Stimulated activated CD8-positive, alpha-beta memory T cell treated with anti-CD3 and anti-CD28 coated beads, Interleukin-4, amount 100 ng/mL, for 1 hour (primary cell): ENCODE measurements around the gene BICRA.
"Not testable (repeated sequence)": the region's sequence is repeated elsewhere in the genome, so short reads cannot be mapped to it uniquely, and the experiment has no call there.

Experiments
- DNase-seq, 2 donors: peaks; one replicate each; pipeline ENCODE4 v3.0.0-alpha.2; 2020; ENCODE audit warnings: low read depth in 2 of 2, low spot score in 1 of 2

BICRA gene

DNA sequence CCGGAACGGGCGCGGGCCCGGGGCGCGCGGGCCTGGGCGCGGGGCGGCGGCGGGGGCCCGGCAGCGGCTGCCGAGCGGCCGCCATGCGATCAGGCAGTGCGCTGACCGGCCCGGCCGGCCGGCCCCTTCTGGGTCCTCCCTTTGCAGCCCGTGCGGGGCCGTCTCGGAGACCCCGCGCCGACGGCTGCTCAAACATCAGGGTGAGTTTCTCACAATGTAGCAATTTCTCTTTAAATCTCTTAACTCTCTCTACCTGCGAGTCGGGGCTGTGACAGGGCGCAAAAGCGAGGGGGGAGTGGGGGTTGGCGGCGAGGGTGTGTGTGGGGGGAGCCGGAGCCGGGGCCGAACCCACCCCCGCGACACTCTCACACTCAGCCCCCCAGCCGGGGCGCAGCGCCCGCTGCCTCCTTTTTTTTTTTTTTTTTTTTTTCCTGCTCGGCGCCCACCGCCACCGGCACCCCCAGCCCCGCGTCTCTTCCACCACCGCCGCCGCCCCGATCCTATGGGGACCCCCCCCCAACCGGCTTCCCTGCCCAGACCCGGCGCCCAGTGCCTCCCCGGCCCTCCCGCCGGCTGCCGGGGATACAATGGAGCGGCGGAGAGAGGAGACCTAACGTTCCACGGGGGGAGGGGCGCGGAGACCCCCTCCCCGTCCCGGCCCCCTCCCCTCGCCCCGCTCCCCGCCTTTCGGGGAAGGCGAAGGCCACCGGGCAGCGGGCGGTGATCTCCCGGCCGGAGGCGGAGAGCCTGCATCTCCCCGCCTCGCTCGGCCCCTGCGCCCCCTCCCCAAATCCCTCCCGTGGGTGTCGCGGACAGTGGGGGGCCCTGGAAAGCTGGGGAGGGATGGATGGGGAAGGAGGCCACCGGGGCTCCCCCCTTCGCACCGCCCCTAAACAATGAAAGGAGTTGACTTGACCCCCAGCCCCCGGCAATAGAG lies at the start of gene BICRA:
Gene BICRA (plus strand): TSS at position 166 of the 937 bp plus-strand sequence. CDS start 64,441 bp downstream, outside the sequence.
- DNase-seq = peak; percentile 47 to 61

DNA sequence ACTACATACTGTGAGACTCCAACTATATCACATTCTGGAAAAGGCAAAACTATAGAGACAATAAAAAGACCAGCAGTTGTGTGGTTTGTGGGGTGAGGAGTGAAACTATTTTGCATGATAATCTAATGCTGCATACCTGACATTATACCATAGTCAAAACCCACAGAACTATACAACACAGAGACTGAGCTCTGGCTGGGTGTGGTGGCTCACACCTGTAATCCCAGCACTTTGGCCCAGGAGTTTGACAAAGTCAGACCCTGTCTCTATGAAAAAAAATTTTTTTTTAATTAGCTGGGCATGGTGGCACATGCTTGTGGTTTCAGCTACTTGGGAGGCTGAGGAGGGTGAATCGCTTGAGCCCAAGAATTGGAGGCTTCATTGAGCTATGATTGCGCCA lies 47.9 kb upstream of the BICRA start:
- no peak for DNase-seq

DNA sequence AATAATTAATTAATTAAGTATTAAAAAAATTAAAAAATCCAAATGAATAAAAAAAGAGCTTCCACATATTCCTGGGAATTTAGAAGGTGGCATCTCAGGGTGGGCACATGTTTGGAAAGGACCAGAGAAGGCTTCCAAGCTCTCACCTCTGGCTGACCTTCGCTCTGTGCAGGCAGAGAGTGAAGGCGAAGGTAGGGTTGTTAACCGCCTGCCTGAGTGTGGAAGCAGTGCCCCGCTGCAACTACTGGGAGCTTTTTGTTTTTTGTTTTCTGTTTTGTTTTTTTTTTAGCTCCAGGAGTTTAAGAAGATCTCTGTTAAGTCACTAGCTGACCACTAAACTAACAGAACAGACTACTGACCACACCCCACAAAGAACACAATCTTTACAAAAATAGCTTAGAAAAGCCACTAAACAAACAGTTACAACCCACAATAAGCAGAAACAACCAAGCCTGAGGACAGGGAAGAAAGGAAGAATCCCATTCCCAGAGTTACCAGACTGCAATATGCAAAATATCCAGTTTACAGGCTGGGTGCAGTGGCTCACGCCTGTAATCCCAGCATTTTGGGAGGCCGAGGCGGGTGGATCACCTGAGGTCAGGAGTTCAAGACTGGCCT lies 47.4 kb upstream of the BICRA start:
- DNase-seq = no peak

DNA sequence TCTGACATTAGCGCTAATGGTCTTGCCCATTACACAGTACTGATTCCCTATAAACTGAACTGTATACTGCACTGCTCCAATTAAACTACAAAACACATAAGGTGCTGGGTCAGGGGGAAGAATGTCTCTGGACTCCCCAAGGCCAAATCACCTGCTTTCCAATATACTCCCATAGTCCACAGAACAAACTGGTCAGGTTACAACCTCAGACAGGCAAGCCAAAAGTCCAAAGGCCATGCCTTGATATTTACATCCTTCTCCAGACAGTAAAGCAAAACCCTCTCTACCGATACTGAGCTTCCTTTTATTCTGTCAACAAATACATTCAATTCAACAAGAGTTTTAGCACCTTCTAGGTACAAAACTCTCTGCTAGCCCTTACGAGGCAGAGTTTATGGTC lies 44.9 kb upstream of the BICRA start:
- DNase-seq = no peak

DNA sequence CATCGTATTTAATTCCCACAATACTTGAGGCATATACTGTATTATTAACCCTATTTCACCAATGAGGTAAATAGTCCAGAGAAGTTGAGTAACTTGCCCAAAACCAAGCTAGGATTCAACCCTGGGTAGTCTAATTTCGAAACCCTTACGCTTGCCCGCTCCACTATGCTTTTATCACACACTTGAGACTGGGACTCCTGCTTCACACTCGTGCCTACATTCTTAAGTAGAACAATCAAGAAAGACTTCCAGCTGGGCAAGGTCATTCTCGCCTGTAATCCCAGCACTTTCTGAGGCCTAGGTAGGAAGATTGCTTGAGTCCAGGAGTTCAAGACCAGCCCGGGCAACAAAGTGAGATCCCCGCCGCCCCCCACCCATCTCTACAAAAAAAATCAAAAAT lies 39.6 kb upstream of the BICRA start:
- DNase-seq = no peak

DNA sequence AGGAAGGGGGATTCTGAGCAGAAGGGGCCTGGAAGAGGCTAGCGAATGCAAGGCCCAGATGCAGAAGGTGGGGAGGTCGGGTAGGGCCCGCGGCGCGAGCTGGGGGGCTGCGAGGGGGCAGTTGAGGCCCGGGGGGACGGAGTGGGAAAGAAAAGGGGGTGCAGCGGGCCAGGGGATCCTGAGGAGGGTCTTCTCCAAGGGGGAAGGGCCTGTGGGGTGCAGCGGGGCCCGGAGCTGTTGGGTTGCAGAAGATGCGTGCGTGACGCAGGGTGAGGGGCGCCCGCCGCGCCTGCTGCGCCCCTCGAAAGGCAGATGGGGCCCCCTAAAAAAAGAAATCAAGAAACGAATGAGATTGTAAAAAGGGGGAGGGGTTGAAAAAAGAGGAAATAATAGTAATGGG lies 36.3 kb upstream of the BICRA start:
- no peak for DNase-seq

DNA sequence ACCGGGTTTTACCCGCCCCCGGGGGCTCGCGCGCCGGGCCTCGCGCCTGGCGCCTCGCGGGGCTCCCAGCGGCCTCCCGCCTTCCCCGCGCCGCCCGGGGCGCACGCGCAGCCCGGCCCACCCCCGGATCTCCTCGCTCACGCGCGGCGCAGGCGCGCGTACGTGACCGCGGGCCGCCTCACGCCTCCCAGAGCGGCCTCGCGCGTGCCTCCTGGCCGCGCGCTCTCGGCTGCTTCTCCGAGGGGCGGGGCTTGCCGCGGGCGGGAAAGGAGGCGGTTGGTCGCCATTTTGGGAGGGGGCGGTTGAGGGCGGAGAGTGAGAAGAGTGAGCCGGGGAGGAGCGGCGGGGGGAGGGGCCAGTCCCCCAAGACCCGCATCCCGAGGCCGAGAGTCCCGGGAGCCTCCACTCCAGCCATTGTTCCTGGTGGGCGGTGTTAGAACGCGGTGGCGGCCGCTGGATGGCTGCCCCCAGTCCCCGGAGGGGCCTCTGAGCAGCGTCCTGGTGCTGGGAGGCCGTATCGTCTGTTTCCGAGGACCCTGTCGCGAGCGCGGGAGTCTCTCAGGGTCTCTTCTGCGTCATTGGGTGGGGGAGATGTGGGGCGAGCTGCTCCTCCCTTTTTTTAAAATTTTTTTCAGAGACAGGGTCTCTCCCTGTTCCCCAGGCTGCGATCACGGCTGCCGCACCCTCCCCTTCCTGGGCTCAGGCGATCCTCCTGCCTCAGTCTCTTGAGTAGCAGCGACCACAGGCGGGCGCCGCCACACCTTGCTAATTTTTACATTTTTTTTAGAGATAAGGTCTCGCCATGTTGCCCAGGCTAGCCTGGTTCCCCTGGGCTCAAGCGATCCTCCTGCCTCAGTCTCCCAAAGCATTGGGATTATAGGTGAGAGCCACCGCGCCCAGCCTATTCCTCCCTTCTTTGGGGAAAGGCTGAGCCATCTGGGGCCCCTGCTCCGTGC lies 35.6 kb upstream of the BICRA start, which contains the start of gene ZNF541:
Gene ZNF541 (minus strand): TSS at position 78 of the 956 bp plus-strand sequence. CDS start 17,292 bp downstream, outside the sequence.
- DNase-seq = peak; percentile 50 to 76

DNA sequence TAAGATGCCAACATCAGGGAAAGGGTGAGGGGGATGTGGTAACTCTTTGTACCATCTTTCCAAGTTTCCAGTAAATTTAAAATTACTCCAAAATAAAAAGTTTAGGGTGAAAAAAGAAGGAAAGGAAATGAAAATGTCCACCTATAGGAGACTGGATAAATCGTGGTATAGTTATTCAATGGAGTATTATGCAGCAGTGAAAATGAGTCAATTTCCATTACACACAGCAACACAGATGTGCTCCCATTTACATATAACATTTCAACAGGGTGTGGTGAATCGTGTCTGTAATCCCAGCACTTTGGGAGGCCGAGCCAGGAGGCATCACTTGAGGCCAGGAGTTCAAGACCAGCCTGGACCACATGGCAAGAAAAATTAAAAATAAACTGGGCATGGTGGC lies 28.5 kb upstream of the BICRA start:
- no peak for DNase-seq

DNA sequence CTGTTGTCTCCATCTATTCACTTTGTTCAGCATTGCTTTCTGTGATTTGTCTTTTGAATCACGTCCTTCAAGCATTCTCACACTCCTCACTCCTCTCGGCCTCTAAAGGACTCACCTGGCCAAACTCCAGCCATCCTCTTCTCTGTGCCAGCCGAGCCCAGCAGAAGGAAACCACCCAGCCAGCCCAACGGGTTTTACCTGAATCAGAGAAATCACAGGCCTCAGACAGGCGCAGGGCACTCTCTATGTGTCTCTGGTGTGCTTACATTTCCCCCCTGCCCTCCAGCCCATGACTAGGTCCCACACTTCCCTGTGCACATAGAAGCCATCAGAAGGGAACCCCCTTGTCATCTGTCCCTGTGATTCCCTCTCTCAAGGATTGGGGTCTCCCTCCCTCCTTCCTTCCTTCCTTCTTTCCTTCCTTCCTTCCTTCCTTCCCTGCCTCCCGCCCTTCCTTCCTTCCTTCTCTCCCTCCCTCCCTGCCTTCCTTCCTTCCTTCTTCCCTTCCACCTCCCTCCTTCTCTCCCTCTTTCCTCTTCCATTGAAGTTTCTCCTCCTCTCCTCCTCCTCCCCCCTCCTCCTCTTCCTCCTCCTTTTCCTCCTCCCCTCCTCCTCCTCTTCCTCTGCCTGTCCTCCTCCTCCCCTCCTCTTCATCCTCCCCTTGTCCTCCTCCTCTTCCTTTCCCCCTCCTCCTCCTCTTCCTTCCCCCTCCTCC lies 27.2 kb upstream of the BICRA start:
- no peak for DNase-seq

DNA sequence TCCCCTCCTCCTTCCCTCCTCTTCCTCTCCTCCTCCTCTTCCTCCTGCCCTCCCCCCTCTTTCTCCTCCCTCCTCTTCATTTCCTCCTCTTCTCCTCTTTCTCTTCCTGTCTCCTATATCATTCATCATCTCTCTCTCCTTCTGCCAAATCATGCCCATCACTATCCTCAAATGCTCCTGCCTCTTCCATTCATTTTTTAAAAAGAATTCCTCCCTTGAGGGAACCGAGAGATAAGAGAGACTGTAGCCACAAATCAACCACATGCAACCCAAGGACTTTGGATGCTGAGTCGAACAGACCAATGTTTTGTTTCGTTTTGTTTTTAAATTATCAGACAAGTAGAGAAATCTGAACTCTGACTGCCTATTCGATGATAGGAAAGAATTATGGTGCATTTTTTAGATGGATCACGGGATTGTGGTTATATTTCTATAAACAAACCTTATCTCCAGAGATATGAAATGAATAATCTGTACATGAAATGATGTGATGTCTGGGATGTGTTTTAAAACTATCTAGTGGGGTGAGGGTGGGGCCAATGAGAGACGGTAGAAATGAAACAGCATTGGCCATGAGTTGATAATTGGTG lies 26.5 kb upstream of the BICRA start:
- no peak for DNase-seq

DNA sequence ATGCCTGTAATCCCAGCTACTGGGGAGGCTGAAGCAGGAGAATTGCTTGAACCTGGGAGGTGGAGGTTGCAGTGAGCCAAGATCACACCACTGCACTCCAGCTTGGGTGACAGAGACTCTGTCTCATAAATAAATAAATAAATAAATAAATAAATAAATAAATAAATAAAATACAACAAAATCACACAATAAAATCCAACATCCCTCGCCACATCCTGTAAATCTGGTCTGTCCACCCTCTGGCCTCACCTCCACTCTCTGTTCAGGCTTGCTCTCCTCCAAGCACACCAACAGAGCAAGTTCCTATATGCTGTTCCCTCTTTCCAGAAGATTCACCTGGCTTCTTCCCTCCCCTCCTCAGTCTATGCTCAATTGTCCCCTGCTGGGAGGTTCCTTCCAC lies 25.8 kb upstream of the BICRA start:
- not testable (repeated sequence) for DNase-seq

DNA sequence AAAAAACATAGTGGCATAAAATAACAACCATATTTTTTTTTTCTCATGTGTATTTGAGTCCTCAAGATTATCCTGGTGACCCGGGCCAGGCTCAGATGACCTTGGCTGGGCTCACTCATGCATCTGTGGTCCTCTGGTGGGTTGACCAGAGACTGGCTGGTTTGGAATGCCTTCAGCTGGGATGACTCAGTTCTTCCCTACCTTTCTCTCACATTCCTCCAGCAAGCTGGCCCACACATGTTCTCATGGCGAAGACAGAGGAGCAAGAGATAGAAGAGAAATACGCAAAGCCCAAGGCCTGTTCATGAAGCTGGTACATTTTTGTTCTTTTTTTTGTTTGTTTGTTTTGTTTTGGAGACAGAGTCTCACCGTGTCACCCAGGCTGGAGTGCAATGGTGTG lies 21.6 kb upstream of the BICRA start:
- no peak for DNase-seq

DNA sequence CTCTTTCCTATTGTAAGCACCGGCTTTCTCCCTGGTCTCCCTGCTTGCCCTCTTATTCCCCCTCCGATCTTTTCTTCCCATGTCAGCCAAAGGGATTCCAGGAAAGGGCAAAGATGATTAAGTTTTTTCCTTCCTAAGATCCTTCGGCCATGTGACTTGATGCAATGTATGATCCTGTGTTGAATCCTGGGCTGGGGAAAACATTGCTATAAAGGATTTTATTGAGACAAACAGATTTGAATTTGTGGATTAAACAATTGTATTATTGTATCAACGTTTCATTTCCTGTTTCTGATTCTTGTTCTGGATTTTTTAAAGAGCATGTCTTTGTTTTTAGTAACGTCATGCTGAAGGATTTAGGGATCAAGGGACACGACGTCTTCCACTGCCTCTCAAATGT lies 19.1 kb upstream of the BICRA start:
- no peak for DNase-seq

DNA sequence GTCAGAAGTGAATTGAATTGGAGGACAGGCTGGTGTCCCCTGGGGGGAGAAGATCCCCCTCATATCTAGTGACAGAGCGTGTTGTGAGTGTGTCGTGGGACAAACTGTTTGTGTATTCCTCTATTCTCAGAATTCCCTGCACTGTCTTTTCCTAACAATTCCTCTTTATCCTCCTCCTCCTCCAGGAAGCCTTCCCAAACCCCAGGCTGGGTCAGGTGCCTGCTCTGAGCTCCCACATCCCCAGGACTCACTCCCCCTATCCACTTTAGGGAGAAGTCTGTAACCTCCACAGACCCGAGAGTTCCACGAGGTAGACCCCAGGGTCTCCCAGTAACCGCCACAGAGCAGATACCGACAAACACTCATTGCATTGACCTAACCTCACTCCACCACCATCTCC lies 15.1 kb upstream of the BICRA start:
- DNase-seq = no peak

DNA sequence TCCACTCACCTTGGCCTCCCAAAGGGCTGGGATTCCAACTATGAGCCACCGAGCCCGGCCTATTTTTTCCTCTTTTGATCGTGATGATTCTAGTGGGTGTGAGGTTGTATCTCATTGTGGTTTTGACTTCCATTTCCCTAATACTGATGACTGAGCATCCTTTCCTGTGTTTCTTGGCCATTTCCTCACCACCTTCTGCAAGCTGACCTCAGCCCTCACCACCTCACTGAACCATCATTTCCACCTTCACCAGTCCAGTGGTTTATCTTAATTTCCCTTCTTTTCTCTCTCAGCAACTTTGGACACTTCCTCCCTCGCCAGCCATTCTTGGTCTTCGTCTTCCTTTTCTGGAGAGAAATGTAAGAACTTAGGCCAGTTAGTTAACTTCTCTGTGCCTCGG lies 13.0 kb upstream of the BICRA start:
- DNase-seq = no peak

DNA sequence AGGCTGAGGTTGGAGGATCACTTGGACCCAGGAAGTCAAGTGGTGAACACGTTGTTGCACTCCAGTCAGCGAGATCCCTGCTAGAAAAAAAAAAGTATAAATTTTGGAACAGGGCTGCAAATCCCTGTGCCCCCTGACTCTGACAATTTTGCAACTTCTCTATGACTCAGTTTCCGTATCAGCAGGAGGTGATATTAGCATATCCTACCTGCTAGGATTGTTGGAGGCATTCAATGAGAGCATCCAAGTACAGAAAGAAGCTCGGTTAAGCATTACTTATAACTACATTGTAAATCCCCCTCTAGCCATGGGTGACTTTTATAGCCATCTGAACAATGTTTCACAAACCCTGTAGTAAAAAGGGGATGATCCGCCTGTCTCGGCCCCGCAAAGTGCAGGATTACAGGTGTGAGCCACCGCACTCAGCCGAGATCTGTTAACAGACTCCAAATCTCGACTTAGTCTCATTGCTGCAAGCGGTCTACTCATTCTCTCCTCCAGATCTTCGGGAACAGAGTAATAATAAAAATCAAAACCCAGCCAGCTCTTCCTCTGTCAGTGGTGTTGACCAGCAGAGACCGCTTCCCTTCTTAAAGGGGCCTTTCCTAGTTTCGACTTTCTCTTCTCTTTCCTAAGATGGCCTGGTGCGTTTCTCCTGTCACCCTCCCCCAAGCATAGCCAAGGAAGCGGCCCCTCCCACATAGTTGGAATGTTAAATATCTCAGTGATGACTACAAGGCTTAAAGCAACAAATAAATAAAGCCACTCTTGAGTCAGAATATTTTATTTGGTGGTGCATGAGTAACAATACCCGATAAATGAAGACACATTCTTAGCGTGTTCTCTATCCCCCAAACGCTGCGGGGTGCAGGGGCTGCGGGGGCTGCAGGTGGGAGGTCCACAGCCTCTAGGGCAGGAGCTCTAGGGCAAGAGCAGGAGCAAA lies 10.3 kb upstream of the BICRA start:
- DNase-seq = no peak

DNA sequence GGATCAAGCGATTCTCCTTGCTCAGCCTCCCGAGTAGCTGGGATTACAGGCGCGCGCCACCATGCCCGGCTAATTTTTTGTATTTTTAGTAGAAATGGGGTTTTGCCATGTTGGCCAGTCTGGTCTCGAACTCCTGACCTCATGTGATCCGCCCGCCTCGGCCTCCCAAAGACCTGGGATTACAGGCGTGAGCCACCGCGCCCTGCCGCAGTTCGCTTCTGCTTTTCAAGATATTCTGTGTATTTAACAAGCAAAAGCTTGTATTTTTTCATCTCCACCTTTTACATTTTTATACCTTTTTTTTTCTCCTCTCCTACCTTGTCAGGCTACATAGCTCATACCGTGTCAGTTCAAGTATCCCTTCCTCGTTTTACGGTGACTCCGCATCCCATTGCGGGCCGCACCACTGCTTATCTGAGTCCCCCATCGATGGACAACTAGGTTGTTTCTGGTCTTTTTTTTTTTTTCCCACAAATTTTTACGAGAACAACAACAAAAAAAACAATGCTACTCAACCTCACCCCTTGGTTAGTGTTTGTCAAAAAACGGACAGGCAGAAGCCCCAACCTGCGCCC lies 9.2 kb upstream of the BICRA start:
- DNase-seq = not testable (repeated sequence)

DNA sequence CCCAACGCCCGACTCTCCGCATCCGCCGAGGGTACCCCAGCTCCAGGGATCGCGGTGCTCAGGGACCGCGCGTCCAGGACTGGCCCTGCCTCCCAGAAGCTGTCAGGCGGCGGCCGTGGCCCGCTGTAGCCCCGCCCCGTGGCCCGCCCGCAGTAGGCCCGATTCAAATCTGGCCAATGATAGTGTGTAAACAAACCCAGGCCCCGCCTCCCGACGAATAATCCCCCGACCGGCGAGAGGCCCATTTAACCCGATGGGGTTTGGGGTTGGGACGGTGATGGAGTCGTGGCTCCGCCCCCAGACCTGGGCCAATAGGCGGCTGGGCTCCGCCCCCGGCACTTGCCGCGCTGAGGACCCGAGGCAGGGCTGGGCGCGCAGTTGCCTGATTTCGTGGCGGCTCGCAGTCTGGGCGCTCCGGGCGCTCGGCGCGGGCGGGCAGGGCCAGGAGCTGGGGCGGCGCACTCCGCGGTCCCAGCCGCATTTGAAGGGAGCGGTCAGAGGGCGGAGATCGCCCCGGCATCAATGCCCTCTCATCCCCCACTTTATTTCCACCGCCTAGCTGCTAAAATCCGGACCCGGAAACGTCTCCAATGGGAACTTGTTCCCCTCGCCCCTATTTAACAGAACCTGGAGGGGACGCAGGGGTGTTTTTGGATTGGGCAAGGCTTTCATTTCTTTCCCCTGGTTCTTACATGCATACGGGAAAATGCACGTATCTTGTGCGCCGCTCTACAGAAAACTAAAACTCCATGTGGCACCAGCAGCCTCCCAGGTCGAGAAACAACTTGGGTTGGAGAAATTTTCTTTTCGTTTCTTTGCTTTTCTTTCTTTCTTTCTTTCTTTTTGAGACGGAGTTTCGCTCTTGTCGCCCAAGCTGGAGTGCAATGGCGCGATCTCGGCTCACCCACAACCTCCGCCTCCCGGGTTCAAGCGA lies 8.4 kb upstream of the BICRA start:
- peak; percentile 99 for DNase-seq
